Mesenteric fat pad (tissue), 1 donor: ENCODE data around the gene ZBTB20. TPM values are rescaled to one million over a fixed set of nuclear protein-coding genes. Genes with fewer than 3 reads are reported as not detected.

Source experiments
- DNase-seq: peaks from one replicate; pipeline ENCODE4 v3.0.0-alpha.2; 2020; ENCODE audit warnings: low spot score
- total RNA-seq: library from RNA; stranded (reverse); fragmentation: NEBNext Ultra II Directional; extraction: Animal tissue kit (Norgen Biotek cat#: 25700); gene quantifications from one replicate; pipeline ENCODE4 v1.2.1, GENCODE V29; 2021
- donor health status: DM: yes; HTN: yes; CAD: no.

ZBTB20 gene
- total RNA-seq, 1 donor from 2014 or later = 54.4 TPM

DNA sequence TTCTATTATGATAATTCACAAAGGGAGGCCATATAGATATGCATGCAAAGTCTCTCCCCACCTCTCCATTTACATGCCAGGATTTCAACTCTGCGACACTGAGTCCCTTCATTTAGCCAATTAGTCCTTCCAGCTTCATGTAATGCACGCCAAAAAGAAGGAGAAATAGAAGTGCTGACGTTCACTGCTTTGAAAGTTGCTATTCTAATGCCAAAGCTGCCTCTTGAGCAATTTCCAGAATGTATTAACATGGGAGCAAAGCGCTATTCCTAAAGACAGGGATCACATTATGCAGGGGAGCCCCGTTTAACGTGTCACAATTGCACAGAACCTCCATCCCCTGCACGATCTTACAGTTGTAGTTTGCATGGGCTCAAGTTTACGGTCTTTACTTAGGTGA lies 722.8 kb downstream of the ZBTB20 start:
- no peak for DNase-seq

- DNase-seq = no peak
These were observed 725.9 kb downstream of the ZBTB20 start for GRCh38 chr3:114421204-114421603.

GRCh38 chr3:114420072-114420471 lies 727.0 kb downstream of the ZBTB20 start:
- no peak for DNase-seq

- DNase-seq = no peak
These were observed 728.2 kb downstream of the ZBTB20 start for GRCh38 chr3:114418724-114419543.

- DNase-seq = no peak
These were observed 729.0 kb downstream of the ZBTB20 start for GRCh38 chr3:114418107-114418506.

DNA sequence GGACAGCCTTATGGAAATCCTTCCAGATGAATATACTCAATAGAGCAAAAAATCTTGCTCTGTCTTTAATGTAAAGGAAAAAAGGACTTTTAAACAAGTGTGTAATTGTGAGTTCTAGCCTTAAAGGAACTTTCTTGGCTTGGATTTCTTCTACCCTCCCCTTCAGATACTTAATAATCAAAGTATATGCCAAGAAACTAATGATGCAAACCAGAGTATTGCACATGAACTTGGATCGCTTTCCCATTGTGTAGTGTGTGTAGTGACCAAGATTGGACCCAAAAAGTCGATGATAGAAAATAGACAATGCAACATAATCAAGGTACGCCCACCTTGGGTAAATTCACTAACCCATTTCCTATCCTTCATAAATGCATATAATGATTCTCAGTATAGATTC lies 729.4 kb downstream of the ZBTB20 start:
- no peak for DNase-seq

DNA sequence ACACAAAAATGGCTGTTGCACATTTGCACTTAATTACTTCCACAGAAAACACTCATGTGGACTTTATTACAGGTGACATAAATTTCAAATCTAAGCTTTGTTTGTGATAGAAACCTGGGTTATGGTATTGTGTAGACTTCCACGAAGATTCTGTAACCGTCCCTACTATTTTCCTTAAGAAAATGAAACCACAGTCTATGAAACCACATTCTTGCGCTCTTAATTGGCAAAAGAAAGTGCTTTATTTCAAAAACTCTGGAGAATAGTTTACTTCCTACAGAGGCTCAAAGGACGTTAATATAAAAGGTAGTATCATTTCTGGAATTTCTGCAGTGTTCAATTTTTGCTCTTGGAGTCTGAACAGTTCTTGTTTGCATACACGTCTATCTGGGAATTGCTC lies 729.8 kb downstream of the ZBTB20 start:
- no peak for DNase-seq

GRCh38 chr3:114411811-114412803 lies 735.0 kb downstream of the ZBTB20 start:
- DNase-seq = no peak

- no peak for DNase-seq
These were observed 735.9 kb downstream of the ZBTB20 start for GRCh38 chr3:114411190-114411668.

DNA sequence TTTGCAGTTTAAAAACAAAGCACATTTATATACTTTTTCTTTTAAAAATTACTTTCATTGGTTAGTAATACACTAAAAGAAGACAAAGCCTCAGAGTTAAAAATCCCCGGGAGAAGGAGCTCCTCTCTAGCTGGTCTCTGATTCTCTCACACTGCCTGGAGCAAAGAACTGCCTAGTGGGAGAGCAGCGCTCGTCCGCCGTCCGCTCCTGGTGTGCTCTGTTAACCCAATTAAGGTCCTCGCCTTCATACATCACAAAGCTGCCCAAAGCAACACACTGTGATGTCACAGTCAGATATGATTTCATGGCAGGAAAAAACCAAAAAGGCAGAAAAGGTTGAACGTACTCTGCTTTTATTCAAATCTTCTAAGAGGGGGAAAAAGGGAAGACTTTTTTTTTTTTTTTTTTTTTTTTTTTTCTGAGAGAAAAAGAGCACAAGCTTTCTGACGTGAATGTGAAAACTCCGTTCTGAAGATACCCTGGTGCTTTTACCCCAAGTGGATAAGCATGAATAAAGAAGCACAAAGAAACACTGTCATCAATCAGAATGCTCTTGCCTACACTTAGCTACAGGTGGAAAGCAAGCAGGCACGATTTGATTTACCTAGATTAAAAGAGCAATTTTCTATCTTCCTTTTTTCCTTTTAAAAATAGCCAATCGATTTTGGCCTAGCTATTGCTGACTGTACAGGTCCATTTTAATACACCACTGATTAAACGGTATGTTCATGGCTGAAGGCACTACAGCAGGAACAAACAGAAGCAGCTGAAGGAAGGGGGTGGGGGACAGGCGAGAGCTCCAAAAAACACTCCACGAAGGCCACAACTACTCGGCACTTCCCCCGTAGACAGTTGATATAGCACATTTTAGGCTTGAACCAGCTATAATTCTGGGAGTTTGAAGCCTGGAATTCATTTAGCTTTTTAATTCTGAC lies 738.1 kb downstream of the ZBTB20 start:
- DNase-seq = no peak

GRCh38 chr3:114406922-114407321 lies 740.2 kb downstream of the ZBTB20 start:
- DNase-seq = no peak

DNA sequence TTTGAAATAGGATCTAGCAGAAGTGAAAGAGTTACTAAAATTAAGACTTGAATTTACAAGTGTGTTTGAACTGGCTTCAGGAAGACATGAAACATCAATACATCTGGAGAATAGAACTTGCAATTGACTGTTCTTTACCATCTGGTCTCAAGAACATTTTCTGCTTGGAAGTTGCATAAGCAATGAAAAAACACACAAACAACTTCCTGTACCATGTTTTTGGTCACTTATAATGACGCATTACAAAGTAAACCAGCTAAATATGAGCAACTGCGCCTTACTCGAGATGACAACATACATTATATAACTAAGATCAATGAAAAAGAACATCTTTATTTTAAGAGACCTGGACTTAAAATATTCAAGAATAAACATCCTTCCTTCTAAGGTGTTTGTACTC lies 740.8 kb downstream of the ZBTB20 start:
- DNase-seq = no peak

DNA sequence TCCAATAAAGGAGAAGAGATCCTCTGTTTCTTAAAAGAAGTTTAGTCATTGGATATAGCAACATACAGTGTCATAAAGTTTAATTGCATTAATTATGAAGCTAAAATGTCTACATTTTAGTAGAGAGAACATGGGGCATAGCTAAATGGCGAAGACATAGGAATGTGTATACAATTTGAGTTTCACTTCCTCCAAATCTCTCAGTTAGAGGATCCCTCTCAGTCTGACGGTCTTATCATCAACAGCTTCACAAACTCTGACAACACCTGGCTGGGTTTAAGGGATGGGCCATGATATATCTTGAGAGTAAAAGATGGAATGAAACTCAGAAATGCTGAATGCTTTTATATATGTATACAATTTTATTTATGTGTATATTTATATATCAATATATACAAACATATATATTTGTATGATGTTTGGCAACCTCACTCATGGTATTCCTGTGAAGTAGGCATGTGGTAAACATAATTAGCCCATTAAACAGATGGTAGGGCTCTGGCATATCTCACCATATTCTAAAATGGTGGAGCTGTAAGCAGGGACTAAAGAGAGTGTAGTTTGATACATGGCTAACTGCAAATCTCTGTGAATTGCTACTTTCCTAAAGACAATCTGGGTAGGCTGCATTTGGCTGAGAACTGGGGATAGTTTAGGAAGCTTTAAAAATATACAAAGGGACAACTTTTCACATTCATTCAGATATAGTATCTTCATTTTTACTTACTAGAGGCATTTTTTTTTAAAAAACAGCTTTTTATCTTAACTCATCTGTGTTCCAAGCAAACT lies 741.7 kb downstream of the ZBTB20 start:
- DNase-seq = no peak

GRCh38 chr3:114404590-114404989 lies 742.5 kb downstream of the ZBTB20 start:
- DNase-seq = no peak

DNA sequence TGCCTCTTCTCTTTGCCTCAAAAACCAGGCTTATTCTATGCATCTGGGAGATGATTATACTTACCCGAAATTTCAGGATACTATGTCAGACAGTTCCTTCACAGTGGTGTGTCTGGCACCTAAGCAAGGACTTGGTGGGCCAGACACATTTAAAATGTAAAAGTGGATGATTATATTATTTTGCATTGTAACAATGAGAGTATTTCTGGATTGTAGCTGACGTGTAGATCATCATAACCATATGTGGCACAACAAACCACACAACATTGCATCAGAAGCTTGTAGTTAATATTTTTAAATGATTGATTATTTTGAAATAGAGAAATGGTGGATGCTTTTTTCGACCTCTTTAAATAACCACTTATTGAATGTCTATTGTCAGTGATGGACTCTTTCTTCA lies 744.2 kb downstream of the ZBTB20 start:
- no peak for DNase-seq

DNA sequence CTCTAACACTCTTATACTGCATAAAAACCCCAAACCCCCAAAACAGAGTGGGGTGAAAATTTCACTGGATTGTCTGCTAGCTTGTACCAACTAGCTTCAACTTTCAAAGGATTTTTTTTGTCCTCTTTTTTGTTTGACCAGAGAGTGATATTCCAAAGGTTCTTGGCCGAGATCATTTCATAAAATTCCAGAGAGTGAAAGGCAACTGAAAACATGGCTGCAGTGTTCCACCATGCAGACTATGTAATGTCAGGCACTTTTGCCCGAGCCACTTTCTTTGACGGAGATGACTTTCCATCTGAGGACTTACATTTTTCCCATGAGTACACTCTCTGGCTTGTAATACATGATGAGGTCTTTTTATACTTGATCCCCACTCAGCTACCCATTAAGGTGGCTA lies 745.7 kb downstream of the ZBTB20 start:
- no peak for DNase-seq

- DNase-seq = no peak
These were observed 746.7 kb downstream of the ZBTB20 start for GRCh38 chr3:114400371-114400770.

DNA sequence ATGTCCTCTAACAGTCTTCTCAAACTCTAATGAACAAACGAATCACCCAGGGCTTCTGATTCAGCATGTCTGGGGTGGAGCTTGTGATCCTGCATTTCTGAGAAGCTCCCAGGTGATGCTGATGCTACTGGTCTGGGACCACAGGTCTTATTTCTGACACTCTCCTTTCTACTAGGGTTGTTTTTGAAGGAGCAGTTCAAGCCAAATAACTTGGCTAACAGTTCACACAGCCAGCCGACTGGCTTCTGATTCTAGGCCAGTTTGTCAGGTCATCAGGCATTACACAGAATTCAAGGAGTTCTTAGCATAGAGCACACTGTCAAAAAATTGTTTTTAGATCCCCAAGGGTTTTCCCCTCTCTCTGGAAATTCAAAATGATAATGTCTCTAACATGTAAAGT lies 752.5 kb downstream of the ZBTB20 start:
- no peak for DNase-seq

- no peak for DNase-seq
These were observed 753.6 kb downstream of the ZBTB20 start for GRCh38 chr3:114393367-114394072.
